Astrocyte (in vitro differentiated cells and primary cell): Measurements from ENCODE around the gene GPR39.

Experiments
- EZH2 ChIP-seq: IDR thresholded peaks from 2 replicates; pipeline ENCODE4 v1.6.1; 2012; ENCODE audit warnings: mild to moderate bottlenecking, low read length, inconsistent platforms; ENCODE audit not compliant: insufficient read depth
- TF ChIP-seq, protein P1 (sequence below): IDR thresholded peaks from 2 replicates; pipeline ENCODE4 v1.5.1; 2011; ENCODE audit warnings: low read depth, mild to moderate bottlenecking, inconsistent platforms, low read length, moderate library complexity; ENCODE audit not compliant: insufficient read depth

- TF ChIP-seq EZH2 = no peak
- TF ChIP-seq, protein P1, sequence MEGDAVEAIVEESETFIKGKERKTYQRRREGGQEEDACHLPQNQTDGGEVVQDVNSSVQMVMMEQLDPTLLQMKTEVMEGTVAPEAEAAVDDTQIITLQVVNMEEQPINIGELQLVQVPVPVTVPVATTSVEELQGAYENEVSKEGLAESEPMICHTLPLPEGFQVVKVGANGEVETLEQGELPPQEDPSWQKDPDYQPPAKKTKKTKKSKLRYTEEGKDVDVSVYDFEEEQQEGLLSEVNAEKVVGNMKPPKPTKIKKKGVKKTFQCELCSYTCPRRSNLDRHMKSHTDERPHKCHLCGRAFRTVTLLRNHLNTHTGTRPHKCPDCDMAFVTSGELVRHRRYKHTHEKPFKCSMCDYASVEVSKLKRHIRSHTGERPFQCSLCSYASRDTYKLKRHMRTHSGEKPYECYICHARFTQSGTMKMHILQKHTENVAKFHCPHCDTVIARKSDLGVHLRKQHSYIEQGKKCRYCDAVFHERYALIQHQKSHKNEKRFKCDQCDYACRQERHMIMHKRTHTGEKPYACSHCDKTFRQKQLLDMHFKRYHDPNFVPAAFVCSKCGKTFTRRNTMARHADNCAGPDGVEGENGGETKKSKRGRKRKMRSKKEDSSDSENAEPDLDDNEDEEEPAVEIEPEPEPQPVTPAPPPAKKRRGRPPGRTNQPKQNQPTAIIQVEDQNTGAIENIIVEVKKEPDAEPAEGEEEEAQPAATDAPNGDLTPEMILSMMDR = no peak
These were observed 242.7 kb downstream of the GPR39 start for GRCh38 chr2:132659331-132659730.
